Activated naive CD4-positive, alpha-beta T cell treated with anti-CD3 and anti-CD28 coated beads, Interleukin-2, amount 50 U/mL, for 72 hours (primary cell): ENCODE results near the gene PFDN2. TPM values are rescaled to one million over a fixed set of nuclear protein-coding genes. Genes with fewer than 3 reads are reported as not detected.
"Not testable (repeated sequence)": the region's sequence is repeated elsewhere in the genome, so short reads cannot be mapped to it uniquely, and the experiment has no call there.

Experiments
- ATAC-seq, 2 donors: fragments of 150-1000 bp; cut with Tn5 transposase; 2 replicates each; pipeline ENCODE4 v1.10.0; 2021; ENCODE audit warnings: mild to moderate bottlenecking in 2 of 2, moderate library complexity in 2 of 2
- DNase-seq, 2 donors: peaks; one replicate each; pipeline ENCODE4 v3.0.0; 2021 to 2022; ENCODE audit warnings: low spot score in 2 of 2
- H3K27ac Mint-ChIP-seq, 2 donors: one replicate each; pipeline ENCODE4 v1.8.0; 2022; ENCODE audit warnings: mild to moderate bottlenecking in 2 of 2, mixed read lengths in 2 of 2
- H3K36me3 Mint-ChIP-seq, 2 donors: one replicate each; pipeline ENCODE4 v1.8.0; 2022; ENCODE audit warnings: mixed read lengths in 2 of 2
- H3K9me3 Mint-ChIP-seq, 2 donors: one replicate each; pipeline ENCODE4 v1.8.0; 2022; ENCODE audit warnings: mixed read lengths in 2 of 2
- total RNA-seq, 2 donors: library from RNA; stranded (reverse); gene quantifications; one replicate each; pipeline ENCODE4 v1.2.3, GENCODE V29; 2022

PFDN2 gene
- total RNA-seq, 2 donors from 2014 or later: 95.3 to 156 TPM

DNA sequence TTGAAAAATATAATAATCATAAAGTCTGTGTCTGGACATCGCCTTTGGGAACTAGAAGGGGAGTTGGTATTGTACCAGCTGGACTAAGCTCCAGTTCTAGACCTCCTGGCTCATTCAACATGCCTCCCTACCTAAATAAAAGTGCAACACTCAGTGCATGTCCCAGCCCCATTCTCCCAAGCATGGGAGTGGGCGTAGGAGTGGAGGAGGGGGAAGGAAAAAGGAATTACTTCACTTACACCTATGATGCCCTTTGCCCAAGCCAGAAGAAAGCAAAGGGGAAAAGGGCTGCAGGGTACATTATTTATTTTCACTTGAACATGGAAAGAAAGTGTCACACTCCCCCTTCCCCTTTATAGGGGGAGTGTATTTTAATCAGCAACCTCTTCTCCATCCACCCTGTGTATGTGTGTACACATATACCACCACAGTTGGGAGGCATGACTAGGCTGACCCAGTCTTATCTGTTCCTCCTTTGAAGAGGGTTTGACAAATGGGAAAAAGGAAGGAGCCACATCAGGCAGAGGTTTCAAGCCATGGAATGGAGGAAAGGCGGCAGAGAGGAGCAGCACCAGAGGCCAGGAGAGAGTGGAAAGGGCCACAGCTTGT lies 3.3 kb upstream of the PFDN2 start:
- Mint-ChIP-seq H3K9me3 (no peaks in the 10 kb centered on the region), H3K27ac (peak overlapping the region; percentile 90 to 99), H3K36me3 (peaks cover 41 to 52% of the 10 kb centered on the region in 2 donors)
- DNase-seq (no peak), ATAC-seq (no peak)

DNA sequence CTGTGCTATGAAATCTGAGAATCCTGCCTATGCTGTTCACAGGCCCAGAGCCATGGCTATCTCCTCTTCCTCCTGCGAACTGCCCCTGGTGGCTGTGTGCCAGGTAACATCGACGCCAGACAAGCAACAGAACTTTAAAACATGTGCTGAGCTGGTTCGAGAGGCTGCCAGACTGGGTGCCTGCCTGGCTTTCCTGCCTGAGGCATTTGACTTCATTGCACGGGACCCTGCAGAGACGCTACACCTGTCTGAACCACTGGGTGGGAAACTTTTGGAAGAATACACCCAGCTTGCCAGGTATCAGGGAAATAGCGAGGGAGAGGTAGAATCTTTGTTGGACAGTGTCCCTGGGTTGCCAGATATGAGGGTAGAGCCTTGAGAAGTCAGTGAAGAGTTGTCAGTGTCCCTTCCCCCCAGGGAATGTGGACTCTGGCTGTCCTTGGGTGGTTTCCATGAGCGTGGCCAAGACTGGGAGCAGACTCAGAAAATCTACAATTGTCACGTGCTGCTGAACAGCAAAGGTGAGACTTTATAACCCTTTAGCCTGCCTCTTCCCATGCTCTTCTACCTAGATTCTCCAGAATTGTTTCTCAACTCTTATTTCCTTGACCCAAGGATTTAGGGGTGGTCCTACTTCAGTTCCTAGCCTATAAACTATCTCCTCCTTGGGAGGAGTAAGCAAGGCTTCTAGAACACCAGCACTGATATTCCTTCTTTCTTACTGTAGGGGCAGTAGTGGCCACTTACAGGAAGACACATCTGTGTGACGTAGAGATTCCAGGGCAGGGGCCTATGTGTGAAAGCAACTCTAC lies 1.5 kb upstream of the PFDN2 start:
- DNase-seq (peak; percentile 53 to 74), ATAC-seq (peak; percentile 58 to 59)
- peaks cover 44 to 49% of the 10 kb centered on the region in 2 donors for H3K36me3 Mint-ChIP-seq
- no peaks in the 10 kb centered on the region for H3K9me3 Mint-ChIP-seq
- peak overlapping the region; percentile 98 to 99 for H3K27ac Mint-ChIP-seq

DNA sequence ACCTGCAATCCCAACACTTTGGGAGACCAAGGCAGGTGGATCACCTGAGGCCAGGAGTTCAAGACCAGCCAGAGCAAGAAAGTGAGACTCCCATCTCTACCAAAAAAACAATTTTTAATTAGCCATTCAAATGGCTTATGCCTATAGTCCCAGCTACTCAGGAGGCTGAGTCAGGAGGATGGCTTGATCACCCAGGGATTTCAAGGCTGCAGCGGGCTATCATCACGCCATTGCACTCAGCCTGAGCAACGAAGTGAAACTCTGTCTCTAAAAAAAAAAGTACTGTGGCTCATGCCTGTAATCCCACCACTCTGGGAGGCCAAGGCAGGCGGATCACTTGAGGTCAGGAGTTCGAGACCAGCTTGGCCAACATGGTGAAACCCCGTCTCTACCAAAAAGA lies 1.9 kb downstream of the PFDN2 start:
- ATAC-seq, DNase-seq, H3K9me3 Mint-ChIP-seq: not testable (repeated sequence)
- Mint-ChIP-seq H3K27ac (peak overlapping the region; percentile 70 to 99), H3K36me3 (peaks cover 39 to 44% of the 10 kb centered on the region in 2 donors)

DNA sequence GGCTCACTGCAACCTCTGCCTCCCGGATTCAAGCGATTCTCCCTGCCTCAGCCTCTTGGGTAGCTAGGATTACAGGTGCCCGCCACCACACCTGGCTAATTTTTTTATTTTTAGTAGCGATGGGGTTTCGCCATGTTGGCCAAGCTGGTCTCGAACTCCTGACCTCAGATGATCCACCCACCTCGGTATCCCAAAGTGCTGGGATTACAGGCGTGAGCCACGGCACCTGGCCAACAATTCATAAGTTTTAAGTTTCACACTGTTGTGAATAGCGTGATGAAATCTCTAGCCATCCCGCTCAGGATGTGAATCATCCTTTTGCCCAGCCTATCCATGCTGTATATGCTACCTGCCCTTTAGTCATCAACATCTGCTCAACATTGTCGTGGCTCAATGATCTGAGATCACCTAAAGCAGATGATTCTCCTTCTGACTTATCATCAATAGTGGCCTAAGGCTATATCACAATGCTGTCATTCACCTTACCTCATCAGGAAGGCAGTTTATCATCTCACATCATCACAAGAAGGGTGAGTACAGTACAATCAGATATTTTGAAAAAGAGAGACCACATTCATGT lies 2.6 kb downstream of the PFDN2 start:
- Mint-ChIP-seq H3K27ac (peak overlapping the region; percentile 70 to 99), H3K36me3 (peaks cover 34 to 41% of the 10 kb centered on the region in 2 donors), H3K9me3 (no peaks in the 10 kb centered on the region)
- DNase-seq (peak; percentile 51 to 75), ATAC-seq (peak; percentile 75 to 80)

DNA sequence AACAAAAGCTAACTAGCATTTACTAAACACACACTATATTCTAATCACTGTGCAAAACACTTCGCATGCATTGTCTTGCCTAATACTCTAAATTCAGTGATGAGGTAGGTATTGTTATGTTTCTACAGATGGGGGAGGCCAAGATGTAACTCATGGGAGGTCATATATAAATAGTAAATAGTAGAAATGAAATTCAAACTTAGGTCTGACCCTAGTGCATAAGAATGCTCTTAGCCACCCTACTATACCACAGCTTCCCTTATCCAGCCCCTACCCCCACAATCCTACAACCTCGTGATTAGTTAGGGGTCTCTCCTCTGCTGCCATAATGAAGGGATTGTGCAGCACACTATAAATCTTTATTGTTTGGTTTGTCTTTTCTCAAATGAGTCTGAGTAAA lies 3.3 kb downstream of the PFDN2 start:
- no peaks in the 10 kb centered on the region for H3K9me3 Mint-ChIP-seq
- DNase-seq (no peak), ATAC-seq (no peak)
- H3K36me3 Mint-ChIP-seq: peaks cover 27 to 36% of the 10 kb centered on the region in 2 donors
- H3K27ac Mint-ChIP-seq: peak overlapping the region; percentile 70 to 99

DNA sequence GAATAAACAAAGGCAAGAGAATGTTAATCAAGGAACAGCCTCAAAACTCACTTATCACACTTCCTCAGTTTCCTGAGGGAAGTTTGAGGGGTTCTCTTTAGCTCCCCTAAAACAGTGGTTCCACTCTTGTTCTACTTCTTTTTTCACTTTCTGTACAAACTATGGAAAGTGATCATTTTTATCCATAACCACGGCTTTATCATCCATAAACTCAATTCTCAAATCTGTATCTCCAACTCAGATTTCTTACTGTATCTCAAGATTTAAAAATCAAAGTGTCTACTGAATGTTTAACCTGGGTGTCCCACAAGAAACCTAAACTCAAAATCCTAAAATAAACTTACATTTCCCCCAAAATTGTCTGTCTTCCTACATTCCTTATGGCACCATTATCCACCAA lies 3.9 kb downstream of the PFDN2 start:
- no peak for ATAC-seq
- Mint-ChIP-seq H3K27ac (peak overlapping the region; percentile 44 to 99), H3K9me3 (no peaks in the 10 kb centered on the region), H3K36me3 (peaks cover 23 to 37% of the 10 kb centered on the region in 2 donors)
- no peak for DNase-seq

DNA sequence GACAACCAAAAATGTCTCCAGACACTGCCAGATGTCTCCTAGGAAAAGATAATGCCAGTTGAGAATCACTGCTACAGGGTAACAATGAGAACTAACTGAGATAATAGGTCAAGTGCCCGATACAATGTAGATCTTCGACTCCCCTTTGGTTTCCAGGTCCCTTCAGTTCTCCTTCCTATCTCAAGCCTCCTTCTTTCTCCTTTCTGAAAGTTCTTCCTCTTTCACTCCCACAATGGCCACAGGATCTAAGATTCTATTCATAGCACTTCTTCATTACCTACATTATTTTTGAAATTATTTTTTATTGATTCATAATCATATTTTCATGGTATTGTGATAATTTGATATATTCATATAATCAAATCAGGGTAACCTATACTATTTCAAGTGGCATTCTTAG lies 6.3 kb downstream of the PFDN2 start:
- peaks cover 10 to 29% of the 10 kb centered on the region in 2 donors for H3K36me3 Mint-ChIP-seq
- DNase-seq: no peak
- peaks cover 0 to under 1% of the 10 kb centered on the region in 2 donors for H3K9me3 Mint-ChIP-seq
- ATAC-seq: no peak
- H3K27ac Mint-ChIP-seq: peak overlapping the region in 1 of 2 donors; percentile 50

DNA sequence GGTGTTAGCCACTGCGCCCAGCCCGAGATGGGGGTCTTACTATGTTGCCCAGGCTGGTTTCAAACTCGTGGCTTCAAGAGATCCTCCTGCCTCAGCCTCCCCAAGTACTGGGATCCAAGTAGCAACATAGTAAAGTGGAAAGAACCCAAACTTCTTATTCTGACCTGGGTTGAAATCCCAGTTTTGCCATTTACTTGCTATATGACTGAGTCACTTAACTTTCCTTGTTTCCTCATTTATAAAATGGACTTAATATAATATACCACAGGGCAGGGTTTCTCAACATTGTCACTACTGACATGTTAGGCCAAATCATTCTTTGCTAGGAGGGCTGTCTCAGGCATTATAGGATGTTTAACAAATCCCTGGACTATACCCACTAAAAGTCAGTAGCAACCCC lies 6.7 kb downstream of the PFDN2 start:
- H3K36me3 Mint-ChIP-seq: peaks cover 15 to 29% of the 10 kb centered on the region in 2 donors
- H3K9me3 Mint-ChIP-seq: peaks cover 0 to 5% of the 10 kb centered on the region in 2 donors
- H3K27ac Mint-ChIP-seq: peak overlapping the region in 1 of 2 donors; percentile 50
- ATAC-seq: no peak
- DNase-seq: no peak

DNA sequence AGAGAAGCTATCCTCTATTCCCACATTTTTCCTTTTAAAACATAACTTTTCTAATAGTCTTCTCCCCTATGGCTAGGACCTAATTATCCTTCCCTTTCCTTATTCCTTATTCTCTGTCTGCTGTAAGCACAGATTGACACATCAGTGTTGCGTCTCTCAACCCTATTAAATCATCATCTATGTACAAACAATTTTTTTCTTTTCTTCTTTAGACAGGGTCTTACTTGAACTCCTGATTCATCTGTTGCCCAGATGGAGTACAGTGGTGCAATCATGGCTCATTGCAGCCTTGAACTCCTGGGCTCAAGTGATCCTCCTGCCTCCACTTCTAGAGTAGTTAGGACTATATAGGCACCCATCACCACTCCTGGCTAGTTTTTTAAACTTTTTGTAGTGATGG lies 11.4 kb downstream of the PFDN2 start:
- ATAC-seq (no peak), DNase-seq (no peak)
- Mint-ChIP-seq H3K27ac (peak overlapping the region in 1 of 2 donors; percentile 24), H3K36me3 (peaks cover 17 to 20% of the 10 kb centered on the region in 2 donors), H3K9me3 (peaks cover 0 to 5% of the 10 kb centered on the region in 2 donors)

DNA sequence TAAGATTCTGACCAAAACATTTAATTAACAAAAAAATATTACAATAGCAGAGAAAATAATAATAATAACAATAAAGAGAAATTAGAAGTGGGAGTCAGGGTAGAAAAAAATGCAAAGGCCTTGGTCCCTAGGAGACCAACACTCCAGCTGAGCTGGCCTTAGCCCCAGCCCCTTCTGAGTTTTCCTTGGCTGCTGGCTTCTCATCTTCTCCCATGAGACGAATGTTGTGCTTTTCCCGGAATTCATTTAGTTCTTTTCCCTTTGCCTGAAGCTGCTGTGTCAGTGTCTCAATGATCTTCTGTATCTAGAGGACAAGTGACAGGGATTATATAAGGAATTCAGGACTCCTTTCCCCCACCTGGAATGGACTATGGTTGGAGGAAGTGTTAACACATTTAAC lies 17.3 kb downstream of the PFDN2 start:
- Mint-ChIP-seq H3K36me3 (peaks cover 4 to 6% of the 10 kb centered on the region in 2 donors), H3K27ac (no peak overlapping the region), H3K9me3 (no peaks in the 10 kb centered on the region)
- DNase-seq (no peak), ATAC-seq (no peak)

DNA sequence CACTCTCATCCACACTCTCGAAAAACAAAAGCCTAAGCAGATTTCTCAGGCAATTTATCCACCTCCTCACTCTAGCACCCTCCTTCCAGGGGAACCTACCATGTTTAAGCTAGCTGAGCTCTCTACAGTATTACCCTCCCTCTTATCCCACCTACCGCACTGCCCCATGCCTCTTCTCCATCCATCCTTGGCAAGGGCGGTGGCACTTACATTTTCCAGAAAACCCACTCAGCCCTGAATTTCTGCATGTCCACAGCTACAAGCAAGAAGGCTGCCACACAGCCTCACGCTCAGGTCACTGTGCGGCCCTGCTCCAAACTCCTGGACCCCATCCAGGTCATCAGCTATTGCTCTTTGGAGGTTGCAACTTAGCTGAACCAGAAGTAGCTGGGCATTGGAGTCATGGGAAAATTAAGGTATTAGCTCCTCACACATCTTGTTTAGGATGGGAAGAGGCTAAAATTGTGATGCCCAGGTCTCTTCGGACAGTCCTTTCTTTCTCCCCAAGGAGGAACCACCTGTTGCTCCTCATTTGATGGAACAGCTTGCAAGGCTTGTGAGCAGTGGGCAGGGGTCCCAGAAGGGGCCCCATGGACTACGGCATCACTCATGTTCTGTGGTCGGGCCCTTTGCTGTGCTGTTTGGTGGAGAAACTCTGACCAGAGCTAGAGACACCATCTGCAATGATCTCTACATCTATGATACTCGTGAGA lies 18.6 kb downstream of the PFDN2 start:
- DNase-seq (no peak), ATAC-seq (no peak)
- Mint-ChIP-seq H3K27ac (peak overlapping the region in 1 of 2 donors; percentile 22), H3K9me3 (no peaks in the 10 kb centered on the region), H3K36me3 (peaks cover 4 to 6% of the 10 kb centered on the region in 2 donors)

DNA sequence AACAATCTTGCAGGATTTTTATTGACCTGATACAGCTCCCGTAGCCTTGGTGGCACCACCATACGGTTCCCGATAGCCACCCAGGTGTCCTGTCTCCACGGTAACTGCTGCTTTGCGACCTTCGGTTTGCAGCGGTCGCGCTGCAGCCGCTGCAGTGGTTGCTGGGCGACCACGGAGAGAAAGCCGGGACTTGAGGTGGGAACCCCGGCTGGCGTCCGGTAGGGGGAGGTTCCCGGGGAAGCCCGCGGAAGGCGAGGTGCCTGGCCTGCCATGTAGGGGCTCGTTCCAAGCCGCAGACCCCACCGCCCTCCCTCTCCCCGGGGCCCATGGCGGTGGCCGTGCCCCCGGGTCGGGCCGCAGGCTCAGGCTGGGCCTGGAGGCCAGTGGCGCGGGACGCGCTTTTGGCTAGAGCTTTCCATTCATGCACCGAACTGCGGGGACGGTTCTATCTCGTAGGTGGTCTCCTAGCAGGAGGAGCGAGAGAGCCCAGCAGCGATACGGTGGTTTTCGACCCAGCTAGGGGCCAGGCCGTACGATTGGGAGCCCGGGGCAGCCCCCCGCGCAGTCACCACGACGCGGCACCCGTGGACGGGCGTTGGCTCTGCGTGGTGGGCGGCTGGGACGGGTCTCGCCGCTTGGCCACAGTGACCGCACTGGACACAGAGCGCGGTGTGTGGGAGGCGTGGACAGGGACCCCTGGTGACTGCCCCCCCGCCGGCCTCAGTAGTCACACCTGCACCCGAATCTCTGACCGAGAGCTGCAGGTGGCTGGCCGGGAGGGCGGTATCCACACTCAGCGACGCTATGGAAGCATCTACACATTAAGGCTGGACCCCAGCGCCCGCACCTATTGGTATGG lies 19.4 kb downstream of the PFDN2 start, which contains the start of gene KLHDC9:
Gene KLHDC9 (plus strand): TSS at position 152 of the 859 bp plus-strand sequence. CDS start 175 bp downstream, at position 327.
- Mint-ChIP-seq H3K27ac (peak within 1 kb of the TSS; percentile 75 to 96), H3K36me3 (peaks cover 4 to 6% of the 10 kb centered on the region in 2 donors), H3K9me3 (no peaks in the 10 kb centered on the region)
- DNase-seq (peak; percentile 63 to 71), ATAC-seq (peak; percentile 45 to 88)

DNA sequence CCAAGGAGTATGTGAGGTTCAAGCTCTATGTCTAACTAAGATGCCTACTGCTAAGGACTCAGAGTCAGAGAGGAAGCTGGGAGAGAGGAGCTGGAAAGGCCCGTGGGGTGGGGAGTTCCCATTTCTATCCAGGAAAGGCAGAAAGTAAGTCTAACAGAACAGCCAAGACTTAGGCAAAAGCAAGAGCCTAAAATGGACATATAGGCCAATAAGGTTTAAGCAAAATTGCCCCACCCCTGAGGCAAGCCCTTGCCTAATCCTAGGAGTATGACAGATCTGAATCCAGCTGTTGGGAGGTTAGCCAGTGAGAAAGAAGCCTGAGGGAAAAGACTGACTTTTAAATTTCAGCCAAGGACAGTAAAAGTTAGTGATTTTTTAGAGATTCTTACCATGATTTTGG lies 21.3 kb downstream of the PFDN2 start:
- ATAC-seq (no peak), DNase-seq (no peak)
- H3K9me3 Mint-ChIP-seq: no peaks in the 10 kb centered on the region
- peaks cover 0 to 6% of the 10 kb centered on the region in 2 donors for H3K36me3 Mint-ChIP-seq
- no peak overlapping the region for H3K27ac Mint-ChIP-seq

DNA sequence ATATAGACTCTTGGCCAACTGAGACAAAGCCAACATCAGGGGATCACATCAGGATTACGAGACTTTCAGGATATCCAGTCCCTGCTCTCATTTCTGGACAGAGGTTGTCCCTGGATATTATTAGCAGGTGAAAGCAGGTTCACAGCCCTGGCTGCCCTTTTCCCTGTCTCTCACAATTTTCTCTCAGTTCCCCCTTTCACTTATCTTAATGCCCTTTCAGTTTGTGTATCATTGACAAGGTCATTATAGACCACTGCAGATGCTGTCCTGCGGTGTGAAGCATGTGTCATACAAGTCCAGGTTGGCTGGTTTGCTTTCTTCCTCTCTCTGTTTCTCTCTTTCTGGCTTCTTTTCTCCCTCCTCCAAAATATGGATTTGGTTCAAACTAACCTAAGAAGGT lies 21.8 kb downstream of the PFDN2 start:
- DNase-seq: no peak
- Mint-ChIP-seq H3K27ac (no peak overlapping the region), H3K36me3 (peaks cover 0 to 6% of the 10 kb centered on the region in 2 donors), H3K9me3 (no peaks in the 10 kb centered on the region)
- no peak for ATAC-seq

DNA sequence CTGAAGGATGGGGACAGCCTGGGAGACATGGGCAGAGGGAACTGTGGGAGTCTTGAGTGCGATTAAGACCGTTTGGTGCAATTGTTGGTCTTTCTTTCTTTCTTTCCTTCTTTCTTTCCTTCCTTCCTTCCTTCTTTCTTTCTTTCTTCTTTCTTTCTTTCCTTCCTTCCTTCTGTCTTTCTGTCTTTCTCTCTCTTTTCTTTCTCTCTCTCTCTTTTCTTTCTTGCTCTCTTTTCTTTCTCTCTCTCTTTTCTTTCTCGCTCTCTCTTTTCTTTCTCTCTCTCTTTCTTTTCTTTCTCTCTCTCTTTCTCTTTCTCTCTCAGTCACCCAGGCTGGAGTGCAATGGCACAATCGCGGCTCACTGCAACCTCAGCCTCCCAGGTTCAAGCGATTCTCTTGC lies 22.6 kb downstream of the PFDN2 start:
- ATAC-seq (no peak), DNase-seq (no peak)
- Mint-ChIP-seq H3K9me3 (no peaks in the 10 kb centered on the region), H3K27ac (no peak overlapping the region), H3K36me3 (peaks cover 0 to 6% of the 10 kb centered on the region in 2 donors)

DNA sequence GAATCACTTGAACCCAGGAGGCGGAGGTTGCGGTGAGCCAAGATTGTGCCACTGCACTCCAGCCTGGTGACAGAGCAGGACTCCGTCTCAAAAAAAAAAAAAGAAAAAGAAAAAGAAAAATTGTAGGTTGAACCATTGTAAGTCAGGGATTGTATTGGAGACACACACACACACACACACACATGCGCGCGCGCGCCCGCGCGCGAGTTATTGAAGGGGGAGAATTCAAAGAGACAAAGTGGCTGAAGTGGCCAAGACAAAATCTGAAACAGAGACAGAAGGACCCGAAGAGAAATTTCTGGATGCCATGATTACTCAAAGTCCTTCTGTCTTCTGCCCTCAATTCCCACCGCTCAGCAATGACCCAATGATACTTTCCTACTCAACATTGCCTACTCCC lies 23.4 kb downstream of the PFDN2 start:
- H3K9me3 Mint-ChIP-seq: no peaks in the 10 kb centered on the region
- H3K36me3 Mint-ChIP-seq: peaks cover 0 to 6% of the 10 kb centered on the region in 2 donors
- no peak for DNase-seq
- no peak overlapping the region for H3K27ac Mint-ChIP-seq
- ATAC-seq: no peak
